ENCODE data around the gene GFOD2.

The GFOD2 gene

GRCh38 chr16:67658849-67659674 lies 60.1 kb downstream of the GFOD2 start:
- H3K9me3 Mint-ChIP-seq = no peaks in the 10 kb centered on the region
- ATAC-seq (replicated peaks) (no peak), DNase-seq (no peak)
- peaks cover 22 to 51% of the 10 kb centered on the region in 2 donors for H3K4me1 Mint-ChIP-seq
- H3K27me3 Mint-ChIP-seq = no peaks in the 10 kb centered on the region
- H3K4me3 Mint-ChIP-seq = peak overlapping the region; percentile 87 to 99
- peak overlapping the region; percentile 97 for H3K27ac Mint-ChIP-seq
- peaks cover 22% of the 10 kb centered on the region in 2 donors for H3K36me3 Mint-ChIP-seq

GRCh38 chr16:67657751-67658518 lies 61.2 kb downstream of the GFOD2 start:
- no peak for ATAC-seq (replicated peaks)
- Mint-ChIP-seq H3K27me3 (no peaks in the 10 kb centered on the region), H3K4me3 (peak overlapping the region; percentile 28 to 87), H3K36me3 (peaks cover 20 to 21% of the 10 kb centered on the region in 2 donors), H3K9me3 (no peaks in the 10 kb centered on the region), H3K27ac (peak overlapping the region; percentile 63), H3K4me1 (peaks cover 19 to 47% of the 10 kb centered on the region in 2 donors)
- DNase-seq = no peak

- no peaks in the 10 kb centered on the region for H3K27me3 Mint-ChIP-seq
- H3K36me3 Mint-ChIP-seq = peaks cover 22 to 23% of the 10 kb centered on the region in 2 donors
- H3K27ac Mint-ChIP-seq = peak overlapping the region; percentile 42
- ATAC-seq (replicated peaks) = no peak
- no peak for DNase-seq
- H3K4me1 Mint-ChIP-seq = peaks cover 19 to 47% of the 10 kb centered on the region in 2 donors
- no peak overlapping the region for H3K4me3 Mint-ChIP-seq
- no peaks in the 10 kb centered on the region for H3K9me3 Mint-ChIP-seq
Observed at GRCh38 chr16:67657017-67657608, 62.0 kb downstream of the GFOD2 start.

- no peak for ATAC-seq (replicated peaks)
- peaks cover 17 to 45% of the 10 kb centered on the region in 2 donors for H3K4me1 Mint-ChIP-seq
- H3K4me3 Mint-ChIP-seq = no peak overlapping the region
- no peaks in the 10 kb centered on the region for H3K27me3 Mint-ChIP-seq
- peaks cover 28% of the 10 kb centered on the region in 2 donors for H3K36me3 Mint-ChIP-seq
- no peaks in the 10 kb centered on the region for H3K9me3 Mint-ChIP-seq
- no peak for DNase-seq
- peak overlapping the region; percentile 42 for H3K27ac Mint-ChIP-seq
Observed at GRCh38 chr16:67656344-67657016, 62.6 kb downstream of the GFOD2 start.

GRCh38 chr16:67655363-67655762 lies 63.8 kb downstream of the GFOD2 start:
- H3K27me3 Mint-ChIP-seq = no peaks in the 10 kb centered on the region
- ATAC-seq (replicated peaks) (no peak), DNase-seq (no peak)
- H3K4me3 Mint-ChIP-seq = no peak overlapping the region
- peaks cover 15 to 42% of the 10 kb centered on the region in 2 donors for H3K4me1 Mint-ChIP-seq
- peaks cover 33 to 37% of the 10 kb centered on the region in 2 donors for H3K36me3 Mint-ChIP-seq
- H3K27ac Mint-ChIP-seq = peak overlapping the region; percentile 21
- no peaks in the 10 kb centered on the region for H3K9me3 Mint-ChIP-seq

GRCh38 chr16:67654403-67654911 lies 64.7 kb downstream of the GFOD2 start:
- H3K4me3 Mint-ChIP-seq = no peak overlapping the region
- no peak for DNase-seq
- H3K36me3 Mint-ChIP-seq = peaks cover 32 to 39% of the 10 kb centered on the region in 2 donors
- peak overlapping the region; percentile 57 for H3K27ac Mint-ChIP-seq
- H3K9me3 Mint-ChIP-seq = no peaks in the 10 kb centered on the region
- no peaks in the 10 kb centered on the region for H3K27me3 Mint-ChIP-seq
- peaks cover 13 to 38% of the 10 kb centered on the region in 2 donors for H3K4me1 Mint-ChIP-seq
- ATAC-seq (replicated peaks) = no peak

- ATAC-seq (replicated peaks) (no peak), DNase-seq (no peak)
- H3K27ac Mint-ChIP-seq = peak overlapping the region; percentile 59
- no peaks in the 10 kb centered on the region for H3K9me3 Mint-ChIP-seq
- peaks cover 7 to 33% of the 10 kb centered on the region in 2 donors for H3K4me1 Mint-ChIP-seq
- peak overlapping the region in 1 of 2 donors; percentile 36 for H3K4me3 Mint-ChIP-seq
- peaks cover 34 to 43% of the 10 kb centered on the region in 2 donors for H3K36me3 Mint-ChIP-seq
- no peaks in the 10 kb centered on the region for H3K27me3 Mint-ChIP-seq
Observed at GRCh38 chr16:67653789-67654402, 65.2 kb downstream of the GFOD2 start.

GRCh38 chr16:67653128-67653788 lies 65.9 kb downstream of the GFOD2 start:
- peaks cover 39 to 48% of the 10 kb centered on the region in 2 donors for H3K36me3 Mint-ChIP-seq
- H3K4me3 Mint-ChIP-seq = no peak overlapping the region
- H3K4me1 Mint-ChIP-seq = peaks cover 4 to 26% of the 10 kb centered on the region in 2 donors
- H3K9me3 Mint-ChIP-seq = no peaks in the 10 kb centered on the region
- H3K27ac Mint-ChIP-seq = no peak overlapping the region
- H3K27me3 Mint-ChIP-seq = no peaks in the 10 kb centered on the region
- ATAC-seq (replicated peaks) (no peak), DNase-seq (no peak)

GRCh38 chr16:67652578-67653127 lies 66.5 kb downstream of the GFOD2 start:
- Mint-ChIP-seq H3K4me3 (no peak overlapping the region), H3K9me3 (no peaks in the 10 kb centered on the region), H3K27ac (no peak overlapping the region), H3K27me3 (no peaks in the 10 kb centered on the region), H3K36me3 (peaks cover 36 to 44% of the 10 kb centered on the region in 2 donors), H3K4me1 (peaks cover 4 to 20% of the 10 kb centered on the region in 2 donors)
- no peak for DNase-seq
- ATAC-seq (replicated peaks) = no peak

- H3K36me3 Mint-ChIP-seq = peaks cover 41 to 50% of the 10 kb centered on the region in 2 donors
- H3K4me3 Mint-ChIP-seq = no peak overlapping the region
- no peak for ATAC-seq (replicated peaks)
Observed at GRCh38 chr16:67651847-67652246, 67.3 kb downstream of the GFOD2 start.

GRCh38 chr16:67651039-67651438 lies 68.1 kb downstream of the GFOD2 start:
- peaks cover 39 to 54% of the 10 kb centered on the region in 2 donors for H3K36me3 Mint-ChIP-seq
- H3K4me3 Mint-ChIP-seq = no peak overlapping the region
- H3K27ac Mint-ChIP-seq = peak overlapping the region; percentile 16

More at GRCh38 chr16:67651847-67652246, 67.3 kb downstream of the GFOD2 start:
- peak overlapping the region; percentile 89 for H3K27ac Mint-ChIP-seq
- peaks cover 5 to 21% of the 10 kb centered on the region in 2 donors for H3K4me1 Mint-ChIP-seq
- no peaks in the 10 kb centered on the region for H3K27me3 Mint-ChIP-seq
- H3K9me3 Mint-ChIP-seq = no peaks in the 10 kb centered on the region
- DNase-seq = no peak

GRCh38 chr16:67650023-67650422 lies 69.1 kb downstream of the GFOD2 start:
- H3K36me3 Mint-ChIP-seq = peaks cover 32 to 47% of the 10 kb centered on the region in 2 donors
- no peak overlapping the region for H3K4me3 Mint-ChIP-seq
- H3K4me1 Mint-ChIP-seq = peaks cover 8 to 30% of the 10 kb centered on the region in 2 donors
- no peak for DNase-seq
- H3K9me3 Mint-ChIP-seq = no peaks in the 10 kb centered on the region
- H3K27me3 Mint-ChIP-seq = no peaks in the 10 kb centered on the region
- no peak overlapping the region for H3K27ac Mint-ChIP-seq
- no peak for ATAC-seq (replicated peaks)

More at GRCh38 chr16:67651039-67651438, 68.1 kb downstream of the GFOD2 start:
- DNase-seq (no peak), ATAC-seq (replicated peaks) (no peak)
- Mint-ChIP-seq H3K27me3 (no peaks in the 10 kb centered on the region), H3K4me1 (peaks cover 8 to 26% of the 10 kb centered on the region in 2 donors), H3K9me3 (no peaks in the 10 kb centered on the region)
